ENCODE measurements around the gene FXR2. TPM values are rescaled to one million over a fixed set of nuclear protein-coding genes. Genes with fewer than 3 reads are reported as not detected.
A peak's percentile ranks its signal among the peaks of the same experiment; 100 is the strongest.

FXR2 gene
- total RNA-seq (33.1 and 40.1 TPM in 2 replicates), polyA plus RNA-seq (48.9 and 59.9 TPM in 2 replicates), polyA minus RNA-seq (37.0 and 40.5 TPM in 2 replicates), Bru-seq, nascent RNA (percentile 71 among the genes with signal in this experiment), BruChase-seq, experiment 1, labeled RNA remaining after a 6-hour chase (percentile 81 among the genes with signal in this experiment), BruChase-seq, experiment 2, labeled RNA remaining after a 2-hour chase (percentile 76 among the genes with signal in this experiment)
- 31.5 and 31.7 TPM in 2 replicates for polyA plus RNA-seq (2011; cell fraction: cytosol; rRNA removed)
- 50.3 and 57.2 TPM in 2 replicates for polyA plus RNA-seq (2011; cell fraction: nucleus; rRNA removed)
- polyA plus RNA-seq (2012) = 27.8 and 29.5 TPM in 2 replicates
- polyA minus RNA-seq (2011; cell fraction: cytosol; rRNA and poly(A)+ RNA removed) = 47.6 TPM
- polyA minus RNA-seq (2011; cell fraction: nucleus; rRNA and poly(A)+ RNA removed) = 13.3 and 16.5 TPM in 2 replicates
- long read RNA-seq, transcript FXR2-201 (17 exons, 2,957 nt) = major isoform, 31 of 56 reads
- long read RNA-seq, partial matches to known transcripts = 9 of 56 reads
- long read RNA-seq, other reads (novel, unspliced or antisense) = 16 of 56 reads

DNA sequence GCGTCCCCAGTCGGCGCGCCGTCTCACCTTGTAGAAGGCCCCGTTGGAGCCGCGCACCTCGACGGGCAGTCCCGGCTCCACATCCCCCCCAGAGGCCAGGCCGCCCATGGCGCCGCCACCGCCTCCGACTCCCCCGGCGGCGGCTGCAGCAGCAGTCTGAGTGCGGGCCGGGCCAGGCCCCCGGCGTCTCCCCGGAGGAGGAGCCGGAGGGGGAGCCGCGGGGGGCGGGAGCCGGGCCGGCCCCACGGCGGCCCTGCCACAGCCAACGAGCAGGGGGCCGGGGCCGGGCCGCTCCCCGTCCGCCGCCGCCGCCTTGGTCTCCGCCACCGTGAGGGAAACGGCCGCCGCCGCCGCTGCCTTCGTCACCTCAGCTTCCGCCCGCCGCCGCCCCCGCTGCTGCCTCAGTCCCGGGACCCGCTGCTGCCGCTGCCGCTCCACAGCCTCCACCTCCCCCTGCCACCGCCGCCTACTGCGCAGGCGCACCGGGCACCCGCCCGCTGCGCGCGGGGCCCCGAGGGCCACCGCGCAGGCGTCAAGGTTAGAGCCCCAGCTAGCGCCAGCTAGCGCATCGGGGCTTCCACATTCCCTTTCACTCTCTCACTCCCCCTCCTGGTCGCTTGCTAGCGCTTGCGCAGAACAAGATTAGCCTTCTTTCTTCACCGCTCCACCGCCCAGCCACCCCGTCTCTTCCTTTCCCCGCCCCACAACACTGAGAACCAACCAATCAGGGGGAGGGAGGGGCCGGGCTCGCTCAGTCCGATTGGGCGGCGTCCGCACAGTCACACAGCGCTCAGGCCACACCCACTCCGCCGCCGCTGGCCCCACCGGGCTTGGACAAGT is at the start of gene FXR2:
Gene FXR2, minus strand, starts transcription at position 473 of the 840 bp plus-strand sequence. Its CDS starts 365 bp downstream, at position 108.
- Histone ChIP-seq H3K9ac (replicated peaks; ENCODE audit: extremely low read depth, insufficient read depth, low read length) (peak within 1 kb of the TSS; percentile 90), H2AFZ (ENCODE audit: low read depth, low read length) (peak within 1 kb of the TSS; percentile 89), H3K9me3 (replicated peaks; ENCODE audit: control insufficient read depth, insufficient read depth, low read length) (no peaks in the 10 kb centered on the region), H3K4me1 (ENCODE audit: control insufficient read depth, extremely low read depth, insufficient read depth, low read length) (peaks cover 24% of the 10 kb centered on the region), H3K9me1 (replicated peaks; ENCODE audit: control insufficient read depth, extremely low read depth, insufficient read depth, low read length) (no peaks in the 10 kb centered on the region), H3K27ac (ENCODE audit: insufficient read depth, low read depth, low read length) (peak within 1 kb of the TSS; percentile 56), H3K4me2 (ENCODE audit: insufficient read depth, low read length) (peak within 1 kb of the TSS; percentile 99), H3K79me2 (ENCODE audit: control insufficient read depth, insufficient read depth, low read length) (peaks cover 42% of the 10 kb centered on the region), H3K4me3 (replicated peaks in 1 of 3; ENCODE audit: insufficient read depth in 1 of 3, low read depth in 1 of 3, low read length in 3 of 3) (peak within 1 kb of the TSS; percentile 55 to 97 (median 73)), H3K27me3 (ENCODE audit: control insufficient read depth in 2 of 2, insufficient read depth in 2 of 2, low read length in 2 of 2) (no peaks in the 10 kb centered on the region), H4K20me1 (replicated peaks; ENCODE audit: control insufficient read depth, extremely low read depth, insufficient read depth, low read length) (peaks cover 3% of the 10 kb centered on the region), H3K36me3 (ENCODE audit: control insufficient read depth in 2 of 2, extremely low read depth in 1 of 2, insufficient read depth in 2 of 2, low read length in 2 of 2) (no peaks in the 10 kb centered on the region)
- TF ChIP-seq, protein P1, sequence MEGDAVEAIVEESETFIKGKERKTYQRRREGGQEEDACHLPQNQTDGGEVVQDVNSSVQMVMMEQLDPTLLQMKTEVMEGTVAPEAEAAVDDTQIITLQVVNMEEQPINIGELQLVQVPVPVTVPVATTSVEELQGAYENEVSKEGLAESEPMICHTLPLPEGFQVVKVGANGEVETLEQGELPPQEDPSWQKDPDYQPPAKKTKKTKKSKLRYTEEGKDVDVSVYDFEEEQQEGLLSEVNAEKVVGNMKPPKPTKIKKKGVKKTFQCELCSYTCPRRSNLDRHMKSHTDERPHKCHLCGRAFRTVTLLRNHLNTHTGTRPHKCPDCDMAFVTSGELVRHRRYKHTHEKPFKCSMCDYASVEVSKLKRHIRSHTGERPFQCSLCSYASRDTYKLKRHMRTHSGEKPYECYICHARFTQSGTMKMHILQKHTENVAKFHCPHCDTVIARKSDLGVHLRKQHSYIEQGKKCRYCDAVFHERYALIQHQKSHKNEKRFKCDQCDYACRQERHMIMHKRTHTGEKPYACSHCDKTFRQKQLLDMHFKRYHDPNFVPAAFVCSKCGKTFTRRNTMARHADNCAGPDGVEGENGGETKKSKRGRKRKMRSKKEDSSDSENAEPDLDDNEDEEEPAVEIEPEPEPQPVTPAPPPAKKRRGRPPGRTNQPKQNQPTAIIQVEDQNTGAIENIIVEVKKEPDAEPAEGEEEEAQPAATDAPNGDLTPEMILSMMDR (IDR thresholded peaks at IDR 0.05; ENCODE audit: extremely low read depth in 1 of 2, insufficient read depth in 1 of 2, low read depth in 1 of 2, low read length in 2 of 2) = peak; percentile 68 to 79
- TF ChIP-seq MYC (IDR thresholded peaks at IDR 0.05; ENCODE audit: low read depth, low read length) (no peak), JUN (IDR thresholded peaks at IDR 0.05; ENCODE audit: borderline replicate concordance, insufficient read depth, insufficient read length, low read depth) (no peak), POLR2A (IDR thresholded peaks at IDR 0.05; ENCODE audit: low read depth, low read length) (peak; percentile 67), POLR2AphosphoS5 (IDR thresholded peaks at IDR 0.05; ENCODE audit: insufficient read depth, low read depth, low read length) (peak; percentile 71), FOS (IDR thresholded peaks at IDR 0.05; ENCODE audit: borderline replicate concordance, insufficient read depth, low read length) (no peak), EZH2 (IDR thresholded peaks at IDR 0.05; ENCODE audit: borderline replicate concordance, low read depth, low read length, severe bottlenecking) (no peak), GATA2 (IDR thresholded peaks at IDR 0.05; ENCODE audit: insufficient read depth, insufficient read length, low read depth, low read length) (no peak)
- TF ChIP-seq, protein P2, sequence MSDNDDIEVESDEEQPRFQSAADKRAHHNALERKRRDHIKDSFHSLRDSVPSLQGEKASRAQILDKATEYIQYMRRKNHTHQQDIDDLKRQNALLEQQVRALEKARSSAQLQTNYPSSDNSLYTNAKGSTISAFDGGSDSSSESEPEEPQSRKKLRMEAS (IDR thresholded peaks at IDR 0.05; ENCODE audit: insufficient read depth, insufficient read length) = no peak
- POLR2A ChIA-PET = interaction anchor here (0.6 to 2.3 kb wide), 3 partner anchors 13 to 73 kb away, joined by 3 to 8 read pairs (median 7); partner anchors contain the start of genes SAT2, TP53 and WRAP53
- FAIRE-seq = peak; percentile 100
- peak; percentile 100 for DNase-seq (ENCODE audit: low read depth, low spot score)
- dilution Hi-C loops (cut with MboI; ENCODE audit: extremely low pct_ligation_motif_present, low sequenced_read_pairs) (no loop called here), intact Hi-C loops (cut with micrococcal nuclease) (loop anchor here (1.0 to 10.0 kb wide), 5 partner anchors 13 to 230 kb away; partner anchors contain the start of genes SAT2, SENP3 and WRAP53)
- no TSS peak for BruUV-seq (replicated peaks)
- CTCF ChIA-PET = interaction anchor here (0.5 to 2.0 kb wide), 6 partner anchors 9 to 102 kb away, joined by 3 to 11 read pairs (median 5); partner anchors contain the start of genes DNAH2, MPDU1, SAT2 and TP53

All from endothelial cell of umbilical vein (primary cell).